Measurements from ENCODE around the gene TPI1.

DNA sequence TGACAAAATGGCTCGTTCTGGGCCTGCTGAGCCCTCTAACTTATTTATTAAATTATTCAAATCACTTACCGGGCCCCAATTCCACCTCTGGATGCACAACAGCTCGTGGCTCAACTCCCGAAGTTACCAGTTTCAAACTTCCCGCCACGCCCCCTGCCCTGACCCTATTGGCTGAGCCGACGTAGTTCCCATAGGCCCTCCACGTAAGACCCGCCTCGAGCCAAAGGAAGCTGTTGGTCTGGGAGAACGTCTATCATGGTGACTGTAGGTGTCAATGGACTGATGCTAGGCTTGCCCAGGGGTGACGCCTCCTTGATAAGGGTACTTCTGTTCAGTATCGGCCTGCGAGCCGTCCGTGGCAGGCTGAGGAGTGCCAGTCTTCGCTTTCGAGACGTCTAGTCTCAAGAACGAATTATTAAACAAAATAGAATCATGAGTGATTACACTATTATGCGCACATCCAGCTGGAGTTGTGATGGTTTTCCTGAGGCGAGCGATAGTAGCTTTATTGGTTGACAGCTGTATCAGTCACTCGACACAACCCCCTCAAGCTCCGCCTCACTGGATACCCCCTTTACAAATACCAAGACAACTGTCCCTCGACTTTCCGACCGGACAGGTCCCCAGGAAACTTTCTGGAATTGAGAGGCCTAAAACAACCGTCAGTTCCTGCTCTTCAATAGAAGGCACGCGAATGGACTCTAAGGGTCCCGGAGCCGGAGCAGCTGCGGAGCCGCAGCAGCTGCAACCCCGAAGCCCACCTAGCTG, 16.0 kb upstream of the TPI1 start, which contains the start of gene CDCA3:
- TF ChIP-seq, protein P1, sequence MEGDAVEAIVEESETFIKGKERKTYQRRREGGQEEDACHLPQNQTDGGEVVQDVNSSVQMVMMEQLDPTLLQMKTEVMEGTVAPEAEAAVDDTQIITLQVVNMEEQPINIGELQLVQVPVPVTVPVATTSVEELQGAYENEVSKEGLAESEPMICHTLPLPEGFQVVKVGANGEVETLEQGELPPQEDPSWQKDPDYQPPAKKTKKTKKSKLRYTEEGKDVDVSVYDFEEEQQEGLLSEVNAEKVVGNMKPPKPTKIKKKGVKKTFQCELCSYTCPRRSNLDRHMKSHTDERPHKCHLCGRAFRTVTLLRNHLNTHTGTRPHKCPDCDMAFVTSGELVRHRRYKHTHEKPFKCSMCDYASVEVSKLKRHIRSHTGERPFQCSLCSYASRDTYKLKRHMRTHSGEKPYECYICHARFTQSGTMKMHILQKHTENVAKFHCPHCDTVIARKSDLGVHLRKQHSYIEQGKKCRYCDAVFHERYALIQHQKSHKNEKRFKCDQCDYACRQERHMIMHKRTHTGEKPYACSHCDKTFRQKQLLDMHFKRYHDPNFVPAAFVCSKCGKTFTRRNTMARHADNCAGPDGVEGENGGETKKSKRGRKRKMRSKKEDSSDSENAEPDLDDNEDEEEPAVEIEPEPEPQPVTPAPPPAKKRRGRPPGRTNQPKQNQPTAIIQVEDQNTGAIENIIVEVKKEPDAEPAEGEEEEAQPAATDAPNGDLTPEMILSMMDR (conservative IDR thresholded peaks at IDR 0.05; ENCODE audit: low read length): no peak
- no peak for TF ChIP-seq EZH2phosphoT487 (IDR thresholded peaks at IDR 0.05; ENCODE audit: borderline replicate concordance, low read depth, low read length)
